Right lobe of liver (tissue), 6 donors: ENCODE data around the gene FAM3A. TPM values are rescaled to one million over a fixed set of nuclear protein-coding genes. Genes with fewer than 3 reads are reported as not detected.

Experiments
- ATAC-seq, 4 donors: fragments of 200-7000 bp; cut with Tn5 transposase; one replicate each; pipeline ENCODE4 v1.9.1; 2020; ENCODE audit warnings: mild to moderate bottlenecking in 4 of 4, moderate library complexity in 4 of 4
- DNase-seq, 3 donors: peaks; one replicate each; pipeline ENCODE4 v3.0.0-alpha.2; 2020
- H3K27ac ChIP-seq, 3 donors: fragments of 200-600 bp; one replicate each; pipeline ENCODE4 v1.8.0; 2022
- H3K27me3 ChIP-seq, 2 donors: fragments of 200-600 bp; one replicate each; pipeline ENCODE4 v1.8.0; 2022
- H3K36me3 ChIP-seq, 4 donors: fragments of 200-600 bp; sonication (generic) in 1 of 4; one replicate each; pipeline versions ENCODE4 v1.5.1 to v1.8.0; 2017 to 2022; ENCODE audit warnings: control low read depth in 1 of 4
- H3K4me1 ChIP-seq, 4 donors: fragments of 200-600 bp; sonication (generic) in 1 of 4; one replicate each; pipeline versions ENCODE4 v1.5.1 to v1.8.0; 2017 to 2022; ENCODE audit warnings: control low read depth in 1 of 4
- H3K4me3 ChIP-seq, 3 donors: fragments of 200-600 bp; one replicate each; pipeline ENCODE4 v1.8.0; 2022
- H3K9me3 ChIP-seq, 4 donors: fragments of 200-600 bp; sonication (generic) in 1 of 4; one replicate each; pipeline versions ENCODE4 v1.5.1 to v1.8.0; 2017 to 2022; ENCODE audit warnings: control low read depth in 1 of 4
- POLR2A ChIP-seq: fragments of 450-650 bp; IDR thresholded peaks from one replicate; pipeline ENCODE4 v1.6.1; 2017; ENCODE audit warnings: antibody characterized with exemption, mild to moderate bottlenecking
- WGBS: methylation state at CpG from one replicate; pipeline ENCODE4 v1.1.6; 2018; ENCODE audit warnings: low coverage, low lambda C conversion rate; ENCODE audit not compliant: insufficient coverage; ENCODE audit errors: missing lambda C conversion rate; 5-methylcytosine and 5-hydroxymethylcytosine counted together
- intact Hi-C, 2 donors: fragments of 100-400 bp; cut with DNase I; formaldehyde crosslinking; loops; one replicate each; pipeline versions ENCODE4 v1.11.2 to v1.14.1; 2022
- total RNA-seq, 6 experiments: library from RNA; depleted of rRNA in 2 of 6; stranded (reverse); fragments of >200 nt in 2 of 6; fragmentation: NEBNext Ultra II Directional in 3 of 6; extraction: Animal tissue kit (Norgen Biotek cat#: 25700) in 3 of 6; gene quantifications; one replicate each; pipeline versions ENCODE4 v1.1.0 to v1.2.4, GENCODE V29; 2016 to 2023
- TF ChIP-seq, protein P1 (sequence below), 4 donors: fragments of 200-600 bp in 3 of 4; fragments of 450-650 bp in 1 of 4; IDR thresholded peaks; one replicate each; pipeline versions ENCODE4 v1.5.1 to v1.8.0; 2016 to 2022; ENCODE audit warnings: antibody characterized with exemption in 4 of 4, mild to moderate bottlenecking in 2 of 4
- donor health status: DM: no; HTN: yes; CAD: no.
- donor health status: DM: no; HTN: no; CAD: no.
- donor health status: DM: no; HTN: no; CAD: no.
- donor health status: DM: no; HTN: yes; CAD: no.
- donor health status: DM: no; HTN: yes; CAD: no.

FAM3A gene
- total RNA-seq, 6 experiments from 2014 or later, result 23.5 to 44.2 (median 34.9) TPM

DNA sequence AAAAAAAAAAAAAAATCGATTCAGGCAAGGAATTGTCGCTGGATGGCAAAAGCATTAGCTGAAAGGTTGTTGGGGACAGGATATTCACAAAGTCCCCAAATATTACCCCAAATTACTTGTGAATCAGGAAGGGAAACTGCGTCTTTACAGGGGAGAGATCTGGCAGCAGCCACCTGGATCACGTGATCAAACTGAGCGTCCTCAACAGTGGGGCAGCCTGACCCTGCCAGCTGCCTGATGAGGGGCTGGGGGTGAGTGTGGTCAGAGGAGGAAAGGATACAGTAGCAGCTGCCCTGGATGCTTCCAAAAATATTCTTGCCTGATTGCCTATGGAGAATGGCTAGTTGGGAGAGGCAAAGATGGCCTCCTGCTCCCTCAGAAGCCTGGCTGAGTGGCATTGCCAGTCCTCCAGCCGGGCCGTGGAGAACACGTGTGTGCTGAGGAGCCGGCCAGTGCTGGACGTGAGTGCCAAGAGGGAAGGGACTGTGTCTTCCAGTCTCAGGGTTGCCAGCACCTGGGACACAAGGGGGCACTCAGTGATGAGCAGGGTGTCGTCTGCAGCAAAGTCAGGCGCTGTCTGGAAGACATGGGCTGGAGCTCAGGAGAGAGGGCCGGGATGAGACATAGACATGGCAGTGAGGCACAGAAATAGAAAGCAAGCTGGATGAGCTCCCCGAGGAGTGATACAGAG, 34.0 kb downstream of the FAM3A start:
- Histone ChIP-seq H3K4me3 (no peak overlapping the region), H3K27ac (no peak overlapping the region), H3K27me3 (no peaks in the 10 kb centered on the region), H3K36me3 (no peaks in the 10 kb centered on the region), H3K9me3 (no peaks in the 10 kb centered on the region), H3K4me1 (no peaks in the 10 kb centered on the region)
- 57% methylated on average over 8 of the region's 14 CpGs for WGBS
- intact Hi-C loops, result no loop called here
- no peak for ATAC-seq
- TF ChIP-seq POLR2A, result no peak
- TF ChIP-seq, protein P1, sequence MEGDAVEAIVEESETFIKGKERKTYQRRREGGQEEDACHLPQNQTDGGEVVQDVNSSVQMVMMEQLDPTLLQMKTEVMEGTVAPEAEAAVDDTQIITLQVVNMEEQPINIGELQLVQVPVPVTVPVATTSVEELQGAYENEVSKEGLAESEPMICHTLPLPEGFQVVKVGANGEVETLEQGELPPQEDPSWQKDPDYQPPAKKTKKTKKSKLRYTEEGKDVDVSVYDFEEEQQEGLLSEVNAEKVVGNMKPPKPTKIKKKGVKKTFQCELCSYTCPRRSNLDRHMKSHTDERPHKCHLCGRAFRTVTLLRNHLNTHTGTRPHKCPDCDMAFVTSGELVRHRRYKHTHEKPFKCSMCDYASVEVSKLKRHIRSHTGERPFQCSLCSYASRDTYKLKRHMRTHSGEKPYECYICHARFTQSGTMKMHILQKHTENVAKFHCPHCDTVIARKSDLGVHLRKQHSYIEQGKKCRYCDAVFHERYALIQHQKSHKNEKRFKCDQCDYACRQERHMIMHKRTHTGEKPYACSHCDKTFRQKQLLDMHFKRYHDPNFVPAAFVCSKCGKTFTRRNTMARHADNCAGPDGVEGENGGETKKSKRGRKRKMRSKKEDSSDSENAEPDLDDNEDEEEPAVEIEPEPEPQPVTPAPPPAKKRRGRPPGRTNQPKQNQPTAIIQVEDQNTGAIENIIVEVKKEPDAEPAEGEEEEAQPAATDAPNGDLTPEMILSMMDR (IDR thresholded peaks at IDR 0.05), result no peak
- peak in 1 of 3 donors; percentile 13 for DNase-seq

DNA sequence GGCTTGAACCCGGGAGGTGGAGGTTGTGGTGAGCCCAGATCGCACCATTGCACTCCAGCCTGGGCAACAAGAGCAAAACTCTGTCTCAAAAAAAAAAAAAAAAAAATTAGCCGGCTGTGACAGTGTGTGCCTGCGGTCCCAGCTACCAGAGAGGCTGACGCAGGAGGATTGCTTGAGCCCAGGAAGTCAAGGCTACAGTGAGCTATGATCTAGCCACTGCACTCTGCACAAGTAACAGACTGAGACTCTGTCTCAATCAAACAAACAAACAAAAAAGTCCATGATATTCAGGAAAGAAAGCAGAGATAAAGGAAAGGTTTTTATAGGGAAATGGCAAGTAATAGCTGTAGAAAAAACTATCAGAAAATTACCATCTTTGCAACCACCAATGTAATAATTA, 34.8 kb downstream of the FAM3A start:
- H3K4me3 ChIP-seq, result no peak overlapping the region
- H3K4me1 ChIP-seq, result no peaks in the 10 kb centered on the region
- H3K27ac ChIP-seq, result no peak overlapping the region
- no peaks in the 10 kb centered on the region for H3K27me3 ChIP-seq
- intact Hi-C loops, result no loop called here
- DNase-seq (no peak), ATAC-seq (no peak)
- WGBS, result 68% methylated on average over 5 of the region's 5 CpGs
- H3K9me3 ChIP-seq, result no peaks in the 10 kb centered on the region
- TF ChIP-seq, protein P1 (IDR thresholded peaks at IDR 0.05), result no peak
- TF ChIP-seq POLR2A, result no peak
- H3K36me3 ChIP-seq, result no peaks in the 10 kb centered on the region

DNA sequence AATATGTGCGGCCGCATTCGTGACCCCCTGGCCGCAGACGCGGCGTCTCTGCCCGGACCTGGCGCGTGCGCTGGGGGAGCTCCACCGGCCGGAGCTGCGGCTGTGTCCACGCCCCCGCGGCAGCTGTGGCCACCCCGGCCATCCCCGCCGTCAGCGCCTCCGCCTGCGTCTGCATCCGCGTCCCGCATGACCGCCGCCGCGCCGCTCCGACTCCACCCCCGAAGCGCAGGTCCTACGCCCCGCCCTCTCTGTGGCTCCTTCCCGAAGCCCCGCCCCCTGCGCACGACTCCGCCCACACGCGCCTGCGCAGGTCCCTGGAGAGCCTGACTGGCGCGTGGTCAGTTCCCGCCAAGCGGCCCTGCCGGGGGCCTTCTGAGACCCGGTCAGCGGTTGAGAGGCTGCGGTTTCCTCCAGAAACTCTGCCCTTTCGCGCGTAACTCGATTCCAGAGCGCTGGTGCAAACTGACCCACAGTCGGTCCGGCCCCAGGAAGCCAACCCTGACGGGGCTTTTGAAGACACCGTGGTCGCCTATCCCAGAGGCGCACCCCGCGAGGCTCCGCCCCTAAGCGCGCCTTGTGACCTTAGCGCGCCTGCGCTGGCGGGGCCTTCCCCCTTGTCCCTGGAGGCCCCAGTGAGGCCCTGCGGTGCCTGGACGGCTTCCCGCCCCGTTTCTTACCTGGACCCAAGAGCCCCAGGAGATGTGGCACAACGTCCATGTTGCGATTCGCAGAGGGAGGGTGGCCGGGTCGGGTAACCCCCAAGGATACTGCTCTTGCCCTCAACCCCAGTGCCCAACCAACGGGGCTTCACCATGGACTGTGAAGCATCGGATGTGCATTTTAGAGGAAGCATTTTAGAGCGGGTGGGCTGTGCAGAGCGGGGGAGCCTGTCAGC, 37.1 kb downstream of the FAM3A start, which contains the start of gene LAGE3:
Gene LAGE3, minus strand, starts transcription at position 554 of the 895 bp plus-strand sequence. Its CDS starts 366 bp downstream, at position 188.
- intact Hi-C loops, result no loop called here

DNA sequence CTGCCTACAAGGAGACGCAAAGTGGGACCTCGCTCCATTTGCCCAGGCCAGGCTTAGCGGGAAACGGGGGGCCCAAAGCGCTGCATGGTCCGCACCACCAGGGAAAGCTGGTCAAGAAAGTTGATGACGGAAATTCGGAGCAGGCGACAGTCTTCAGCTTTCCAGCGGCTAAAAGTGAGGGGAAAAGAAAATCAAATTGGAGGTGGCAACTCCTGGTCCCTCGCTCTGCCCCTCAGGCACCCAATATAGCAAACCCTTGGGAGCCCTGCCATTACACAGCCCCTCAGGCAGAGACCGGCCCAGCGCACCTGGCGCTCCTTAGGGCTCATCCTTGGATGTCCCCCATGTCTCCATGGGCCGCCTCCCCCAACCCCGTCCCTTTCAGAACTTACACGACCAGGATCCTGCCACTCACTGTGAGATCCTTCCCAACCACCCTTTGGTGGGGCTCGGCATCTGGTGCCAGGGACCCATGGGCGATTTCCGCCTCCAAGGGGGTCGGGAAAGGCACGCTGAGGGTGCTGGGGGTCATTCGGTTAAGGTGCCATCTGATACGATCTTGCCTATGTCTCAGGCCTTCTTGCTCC, 38.0 kb downstream of the FAM3A start:
- Histone ChIP-seq H3K27me3 (no peaks in the 10 kb centered on the region), H3K27ac (peak overlapping the region in 1 of 3 donors; percentile 73), H3K4me3 (peak overlapping the region; percentile 36 to 51 (median 37)), H3K36me3 (no peaks in the 10 kb centered on the region), H3K4me1 (no peaks in the 10 kb centered on the region), H3K9me3 (no peaks in the 10 kb centered on the region)
- ATAC-seq, result no peak
- TF ChIP-seq POLR2A, result no peak
- 50% methylated on average over 1 of the region's 24 CpGs for WGBS
- intact Hi-C loops, result no loop called here
- peak in 1 of 3 donors; percentile 21 for DNase-seq

More for the DNA sequence above, 37.1 kb downstream of the FAM3A start, which contains the start of gene LAGE3:
- H3K9me3 ChIP-seq, result no peaks in the 10 kb centered on the region
- DNase-seq, result peak; percentile 94 to 95 (median 94)
- H3K36me3 ChIP-seq, result no peaks in the 10 kb centered on the region
- TF ChIP-seq, protein P1 (IDR thresholded peaks at IDR 0.05), result no peak
- TF ChIP-seq POLR2A, result peak; percentile 56
- H3K27me3 ChIP-seq, result no peaks in the 10 kb centered on the region
- WGBS, result 39% methylated on average over 29 of the region's 85 CpGs
- peak; percentile 95 to 98 (median 96) for ATAC-seq
- no peaks in the 10 kb centered on the region for H3K4me1 ChIP-seq
- peak within 1 kb of the TSS; percentile 36 to 51 (median 37) for H3K4me3 ChIP-seq
- H3K27ac ChIP-seq, result peak within 1 kb of the TSS; percentile 57 to 73 (median 72)
